IPS-15b (cell line): ENCODE results near the gene KLHL22.

ENCODE experiments used
- H3K27me3 ChIP-seq: one replicate; pipeline ENCODE4 v1.6.1; 2013; ENCODE audit warnings: low read length; ENCODE audit not compliant: control insufficient read depth, insufficient read depth
- H3K36me3 ChIP-seq: one replicate; pipeline ENCODE4 v1.6.1; 2013; ENCODE audit warnings: low read length; ENCODE audit not compliant: control insufficient read depth, insufficient read depth
- H3K4me1 ChIP-seq: one replicate; pipeline ENCODE4 v1.6.1; 2013; ENCODE audit warnings: mild to moderate bottlenecking, low read length; ENCODE audit not compliant: control insufficient read depth, insufficient read depth
- H3K4me3 ChIP-seq: one replicate; pipeline ENCODE4 v1.5.1; 2013; ENCODE audit warnings: low read depth, low read length
- H3K9ac ChIP-seq: one replicate; pipeline ENCODE4 v1.6.1; 2013; ENCODE audit warnings: low read depth, mild to moderate bottlenecking, low read length
- H3K9me3 ChIP-seq: one replicate; pipeline ENCODE4 v1.6.1; 2013; ENCODE audit warnings: mild to moderate bottlenecking, low read length; ENCODE audit not compliant: control insufficient read depth, insufficient read depth

The KLHL22 gene

DNA sequence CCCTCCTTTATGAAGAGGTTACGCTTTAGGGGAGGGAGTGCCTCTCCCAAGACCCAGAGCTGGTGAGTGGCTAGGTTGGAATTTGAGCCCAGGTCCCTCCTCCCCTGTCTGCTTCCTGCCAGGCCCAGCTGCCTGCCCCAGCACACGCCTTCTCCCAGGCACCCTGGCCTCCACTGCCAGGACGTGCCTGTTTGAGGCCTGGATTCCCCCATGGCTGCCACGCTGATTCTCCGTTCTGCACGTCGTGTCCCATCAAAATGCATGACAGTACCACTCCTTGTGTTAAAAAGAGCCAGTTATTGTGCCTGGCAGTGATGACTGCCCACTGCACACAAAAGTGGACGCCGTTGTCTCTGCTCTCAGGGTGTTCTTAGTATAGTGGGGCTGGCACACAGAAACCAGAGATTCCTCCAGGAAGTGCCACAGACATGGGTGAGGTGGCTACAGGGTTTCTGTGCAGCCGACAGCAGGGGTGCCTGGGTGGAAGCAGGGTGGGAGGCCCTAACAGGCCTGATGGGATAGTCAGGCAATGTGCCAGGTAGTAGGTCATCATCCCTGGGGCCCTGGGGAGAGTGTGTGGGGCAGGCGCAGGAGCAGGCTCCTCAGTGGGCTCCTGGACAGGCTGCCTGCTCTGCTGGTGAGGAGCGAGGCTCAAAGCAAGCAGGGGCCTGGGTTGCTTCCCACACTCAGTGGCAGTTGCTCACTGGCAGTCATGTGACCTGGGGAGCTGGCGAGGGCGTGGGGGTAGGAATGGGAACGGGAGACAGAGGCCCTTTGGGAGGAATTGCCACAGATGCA is 36.0 kb upstream of the KLHL22 start:
- Histone ChIP-seq H3K9ac (no peak overlapping the region), H3K4me1 (no peaks in the 10 kb centered on the region)

DNA sequence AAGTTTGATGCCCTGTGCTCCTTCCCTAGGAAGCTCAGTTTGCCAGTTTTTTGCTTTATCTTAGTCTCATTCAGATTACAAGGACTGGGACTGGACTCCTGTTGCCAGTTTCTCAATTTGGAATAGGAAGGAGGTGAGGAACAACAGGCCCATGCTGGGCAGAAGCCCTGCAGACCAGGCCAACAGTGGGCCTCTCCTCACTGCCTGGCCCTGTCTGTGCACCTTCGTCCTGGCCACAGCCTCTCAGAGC is 35.5 kb upstream of the KLHL22 start:
- peaks cover 11% of the 10 kb centered on the region for H3K36me3 ChIP-seq
- H3K9me3 ChIP-seq, result peaks cover 3% of the 10 kb centered on the region
- no peaks in the 10 kb centered on the region for H3K4me1 ChIP-seq
- H3K9ac ChIP-seq, result no peak overlapping the region
- no peak overlapping the region for H3K4me3 ChIP-seq
- no peaks in the 10 kb centered on the region for H3K27me3 ChIP-seq

More for the DNA sequence above, 36.0 kb upstream of the KLHL22 start:
- H3K27me3 ChIP-seq, result no peaks in the 10 kb centered on the region
- H3K4me3 ChIP-seq, result no peak overlapping the region
- H3K9me3 ChIP-seq, result peaks cover 3% of the 10 kb centered on the region
- H3K36me3 ChIP-seq, result peaks cover 11% of the 10 kb centered on the region

DNA sequence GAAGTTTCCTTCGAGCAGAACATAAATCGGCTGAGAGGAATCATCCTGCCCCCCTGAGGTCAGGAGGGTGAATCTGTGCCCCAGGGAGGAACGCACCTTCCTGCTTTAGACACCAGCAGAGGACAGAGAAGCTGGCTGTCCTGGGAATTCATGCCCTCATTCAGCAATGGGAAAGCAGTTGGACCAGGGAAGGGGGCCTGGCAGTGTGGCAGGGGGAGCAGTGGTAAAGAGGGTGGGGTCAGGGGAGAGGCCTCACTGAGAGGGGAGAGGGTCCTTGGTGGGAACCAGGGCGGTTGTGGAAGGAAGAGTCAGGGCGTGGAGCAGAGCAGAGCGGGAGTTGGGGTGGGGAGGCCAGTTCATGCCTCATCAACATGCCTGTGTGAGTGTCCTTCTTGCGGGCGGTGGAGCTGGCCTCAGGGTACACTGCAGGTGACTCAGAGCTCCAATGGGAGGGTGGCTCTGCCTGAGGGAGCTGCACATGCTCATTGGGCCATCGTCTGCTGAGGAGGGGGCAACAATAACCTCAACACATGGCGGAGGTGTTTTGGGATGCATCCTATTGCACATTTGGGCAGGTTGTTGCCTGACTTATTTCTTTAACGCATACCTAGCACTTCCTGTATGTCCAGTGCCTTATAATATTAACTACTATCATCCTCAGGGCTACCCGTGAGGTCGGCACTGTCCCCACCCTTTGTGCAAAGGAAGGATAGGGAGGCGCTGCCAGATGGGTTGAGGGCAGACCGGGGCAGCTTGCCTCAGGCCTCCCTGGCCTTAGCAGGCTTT is 35.0 kb upstream of the KLHL22 start:
- no peaks in the 10 kb centered on the region for H3K4me1 ChIP-seq
- H3K27me3 ChIP-seq, result no peaks in the 10 kb centered on the region
- H3K36me3 ChIP-seq, result peaks cover 11% of the 10 kb centered on the region
- H3K9ac ChIP-seq, result no peak overlapping the region
- peaks cover 3% of the 10 kb centered on the region for H3K9me3 ChIP-seq
- H3K4me3 ChIP-seq, result no peak overlapping the region

DNA sequence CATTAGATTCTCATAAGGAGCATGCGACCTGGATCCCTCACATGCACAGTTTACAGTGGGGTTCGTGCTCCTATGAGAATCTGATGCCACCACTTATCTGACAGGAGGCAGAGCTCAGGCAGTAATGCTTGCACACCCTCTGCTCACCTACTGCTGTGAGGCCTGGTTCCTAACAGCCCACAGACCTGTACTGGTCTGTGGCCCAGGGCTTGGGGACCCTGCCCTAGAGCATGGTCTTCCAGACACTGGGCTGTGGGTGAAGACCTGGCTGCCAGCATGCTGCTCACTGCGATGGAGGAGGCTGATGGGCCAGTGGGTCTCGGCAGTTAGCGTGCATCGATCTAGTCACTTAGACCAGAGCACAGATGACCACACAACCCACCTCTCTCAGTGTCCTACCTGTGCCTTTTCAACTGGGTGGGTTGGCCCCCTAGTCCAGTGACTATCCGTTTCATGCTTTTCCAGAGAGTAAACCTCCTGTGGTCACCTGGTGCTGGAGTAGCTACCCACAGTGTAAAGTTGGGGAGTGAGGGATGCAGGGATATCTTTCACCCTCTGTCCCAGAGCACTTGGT is 32.9 kb upstream of the KLHL22 start:
- Histone ChIP-seq H3K9ac (no peak overlapping the region), H3K27me3 (no peaks in the 10 kb centered on the region), H3K4me3 (no peak overlapping the region), H3K4me1 (no peaks in the 10 kb centered on the region), H3K36me3 (peaks cover 11% of the 10 kb centered on the region), H3K9me3 (peaks cover 3% of the 10 kb centered on the region)

DNA sequence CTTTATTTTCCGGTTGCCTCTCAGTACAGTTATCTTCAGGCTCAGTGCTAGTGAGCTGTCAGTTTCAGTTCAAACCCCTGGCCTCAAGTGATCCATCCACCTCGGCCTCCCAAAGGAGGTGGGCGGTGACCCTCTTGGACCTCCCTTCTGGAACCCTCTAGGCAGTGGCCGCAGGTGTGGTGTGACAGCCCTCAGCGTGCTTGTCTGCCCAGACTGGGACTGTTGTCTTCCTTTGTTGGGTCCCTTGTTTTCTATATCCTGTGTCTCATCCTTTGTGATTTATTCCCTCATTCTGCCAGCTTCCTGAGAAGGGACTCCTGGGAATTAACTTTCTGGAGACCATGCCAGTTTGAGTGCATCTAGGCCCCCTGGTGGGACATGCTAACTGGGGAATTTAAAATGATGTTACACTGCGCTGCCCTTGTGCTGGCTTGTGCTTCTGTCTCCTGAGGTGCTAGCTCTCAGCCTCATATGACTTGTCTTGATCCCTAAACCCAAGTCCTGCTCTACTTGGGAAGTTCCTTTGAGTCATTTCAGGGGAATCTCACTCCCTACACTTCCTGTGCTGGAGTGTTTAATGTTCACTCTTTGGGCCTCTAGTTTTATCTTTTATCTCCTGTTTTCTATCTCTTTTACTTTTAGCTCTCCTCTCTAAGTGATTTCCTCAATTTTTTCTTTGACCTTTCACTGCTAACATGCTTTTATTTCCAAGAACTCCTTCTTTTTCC is 31.2 kb upstream of the KLHL22 start:
- no peaks in the 10 kb centered on the region for H3K4me1 ChIP-seq

DNA sequence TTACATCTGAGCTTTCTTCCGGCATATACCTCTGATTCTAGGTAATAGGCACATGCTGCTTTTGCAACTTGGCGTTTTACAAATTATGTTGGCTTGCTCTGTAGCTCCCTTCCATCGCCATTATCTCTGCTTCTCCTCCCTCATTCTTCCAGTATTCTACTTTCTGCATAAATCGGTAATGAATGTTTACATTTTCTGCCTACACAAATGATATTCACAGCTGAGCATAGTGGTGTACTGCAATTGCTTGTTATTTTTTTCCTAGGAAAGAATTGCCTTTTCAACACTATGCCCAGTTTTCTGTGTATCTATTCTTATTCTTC is 30.7 kb upstream of the KLHL22 start:
- Histone ChIP-seq H3K4me1 (no peaks in the 10 kb centered on the region), H3K9me3 (peaks cover 3% of the 10 kb centered on the region), H3K4me3 (no peak overlapping the region), H3K27me3 (no peaks in the 10 kb centered on the region), H3K9ac (no peak overlapping the region), H3K36me3 (peaks cover 8% of the 10 kb centered on the region)

More for the DNA sequence above, 31.2 kb upstream of the KLHL22 start:
- Histone ChIP-seq H3K4me3 (no peak overlapping the region), H3K9me3 (peaks cover 3% of the 10 kb centered on the region), H3K9ac (no peak overlapping the region), H3K27me3 (no peaks in the 10 kb centered on the region), H3K36me3 (peaks cover 11% of the 10 kb centered on the region)

DNA sequence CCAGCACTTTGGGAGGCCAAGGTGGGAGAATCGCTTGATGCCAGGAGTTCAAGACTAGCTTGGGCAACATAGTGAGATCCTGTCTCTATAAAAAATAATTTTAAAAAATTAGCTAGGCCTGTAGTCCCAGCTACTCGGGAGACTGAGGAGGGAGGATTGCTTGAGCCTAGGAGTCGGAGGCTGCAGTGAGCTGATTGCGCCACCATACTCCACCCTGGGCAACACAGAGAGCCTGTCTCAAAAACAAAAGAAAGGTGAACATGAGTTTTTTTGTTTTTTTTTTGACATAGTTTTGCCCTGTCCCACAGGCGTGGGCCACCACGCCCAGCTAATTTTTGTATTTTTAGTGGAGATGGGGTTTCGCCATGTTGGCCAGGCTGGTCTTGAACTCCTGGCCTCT is 29.5 kb upstream of the KLHL22 start:
- no peaks in the 10 kb centered on the region for H3K4me1 ChIP-seq
- no peak overlapping the region for H3K9ac ChIP-seq
- H3K36me3 ChIP-seq, result peaks cover 13% of the 10 kb centered on the region
- H3K4me3 ChIP-seq, result no peak overlapping the region
- H3K27me3 ChIP-seq, result no peaks in the 10 kb centered on the region
- peaks cover 3% of the 10 kb centered on the region for H3K9me3 ChIP-seq

DNA sequence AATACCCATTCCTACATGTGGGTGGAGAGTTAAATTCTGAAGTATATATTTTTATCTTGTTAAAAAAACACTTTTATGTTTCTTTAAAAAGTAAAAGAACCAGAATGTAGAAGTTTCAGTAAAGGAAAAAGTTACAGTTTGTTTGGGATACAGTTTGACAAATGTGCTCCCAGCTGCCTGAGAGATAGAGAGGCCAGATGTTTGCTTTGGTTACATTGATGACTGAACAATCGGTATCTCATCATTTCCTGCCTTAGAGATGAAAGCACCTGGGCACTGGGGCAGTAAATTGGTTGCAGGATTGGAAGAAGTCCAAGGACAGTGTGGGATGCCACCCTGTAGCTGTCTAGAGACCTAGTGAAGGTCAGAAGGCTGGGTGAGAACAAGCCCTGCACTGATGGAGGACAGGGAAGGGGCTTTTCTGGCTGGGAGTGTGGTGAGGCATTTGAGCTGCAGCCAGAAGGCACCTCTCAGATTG is 28.4 kb upstream of the KLHL22 start:
- H3K36me3 ChIP-seq, result peaks cover 16% of the 10 kb centered on the region
- H3K27me3 ChIP-seq, result no peaks in the 10 kb centered on the region
- no peak overlapping the region for H3K9ac ChIP-seq
- peaks cover 3% of the 10 kb centered on the region for H3K9me3 ChIP-seq
- no peaks in the 10 kb centered on the region for H3K4me1 ChIP-seq
- H3K4me3 ChIP-seq, result no peak overlapping the region

DNA sequence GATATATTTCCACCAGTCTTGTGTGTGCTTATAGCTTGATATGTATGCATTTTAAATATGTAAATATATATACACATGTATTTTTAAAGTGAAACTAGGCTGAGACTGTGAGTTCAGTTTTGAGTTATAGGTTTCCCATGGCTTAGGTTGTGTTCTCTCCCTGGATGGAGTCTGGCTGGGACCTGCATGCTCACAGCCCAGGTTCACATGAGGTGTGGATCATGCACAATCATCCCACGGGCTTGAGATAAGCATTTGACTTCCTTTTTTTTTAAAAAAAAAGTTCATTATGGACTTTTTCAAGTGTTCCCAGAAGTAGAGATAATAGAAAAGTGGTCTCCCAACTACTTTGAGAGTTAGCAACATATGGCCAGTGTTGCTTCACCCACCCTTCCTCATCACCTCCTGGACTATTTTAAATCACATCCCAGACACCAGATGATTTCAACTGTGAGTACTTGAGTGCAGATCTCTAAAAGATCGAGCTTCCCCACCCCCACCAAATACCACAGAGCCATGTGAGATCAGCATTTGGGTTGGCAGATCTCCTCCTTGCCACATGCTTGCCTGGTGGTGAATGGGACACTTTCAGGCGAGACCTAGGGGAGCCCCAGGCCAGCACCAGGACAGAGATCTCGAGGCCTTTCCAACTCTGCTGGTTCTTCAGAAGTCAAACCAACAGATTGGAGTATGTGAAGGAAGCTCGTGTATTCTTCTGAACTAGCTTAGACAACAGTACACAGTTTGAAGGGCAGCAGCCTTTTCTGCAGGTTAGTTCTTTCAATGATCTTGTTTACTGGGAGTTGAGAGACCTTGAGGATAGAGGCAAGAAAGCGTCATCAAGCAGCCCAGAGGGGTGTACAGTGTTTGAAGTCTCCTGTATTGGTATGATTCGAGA is 27.7 kb upstream of the KLHL22 start:
- Histone ChIP-seq H3K4me1 (no peaks in the 10 kb centered on the region), H3K36me3 (peaks cover 14% of the 10 kb centered on the region), H3K27me3 (no peaks in the 10 kb centered on the region), H3K4me3 (no peak overlapping the region), H3K9me3 (peaks cover 3% of the 10 kb centered on the region), H3K9ac (no peak overlapping the region)

DNA sequence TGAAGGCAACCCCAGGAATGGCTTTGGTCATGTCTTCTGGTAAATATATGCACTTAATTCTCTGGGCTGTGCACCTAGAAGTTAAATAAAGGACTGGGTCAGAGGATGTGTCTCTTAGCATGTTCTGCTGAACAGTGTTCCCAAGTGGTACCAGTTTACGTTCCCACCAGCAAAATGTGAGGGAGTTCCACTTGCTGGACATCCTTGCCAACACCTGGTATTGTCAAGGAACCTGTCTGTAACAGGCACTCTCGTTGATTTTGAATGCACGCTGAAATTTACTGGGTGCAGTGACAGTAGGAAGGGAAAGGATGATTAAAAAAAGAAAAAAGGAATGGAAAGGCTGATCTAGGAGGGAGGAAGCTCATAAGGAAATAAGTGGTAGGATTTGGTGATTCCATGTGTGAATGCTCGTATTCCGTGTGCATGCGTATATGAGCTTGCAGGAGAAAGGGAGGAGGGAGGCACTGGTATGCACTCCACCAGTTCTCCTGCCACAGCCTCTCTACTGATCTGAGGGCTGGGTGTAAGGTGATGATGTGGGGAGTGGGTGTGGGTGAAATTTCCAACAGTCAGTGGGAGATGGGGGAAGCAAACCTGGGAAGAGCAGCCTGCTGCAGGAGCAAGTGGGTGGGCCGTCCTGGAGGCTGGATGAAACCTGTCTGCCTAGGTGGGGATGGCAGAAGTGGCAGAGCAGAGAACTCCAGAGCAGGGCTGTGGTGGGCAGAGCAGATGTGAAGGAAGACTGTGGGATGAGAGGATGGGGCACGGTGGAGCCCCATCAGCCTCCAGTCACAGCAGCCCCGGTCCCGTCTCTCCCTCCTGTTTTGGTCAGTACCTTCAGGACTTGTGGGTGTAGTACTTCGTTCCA is 26.8 kb upstream of the KLHL22 start:
- no peaks in the 10 kb centered on the region for H3K27me3 ChIP-seq
- H3K9ac ChIP-seq, result no peak overlapping the region
- H3K4me3 ChIP-seq, result no peak overlapping the region
- H3K36me3 ChIP-seq, result peaks cover 8% of the 10 kb centered on the region
- H3K4me1 ChIP-seq, result no peaks in the 10 kb centered on the region
- H3K9me3 ChIP-seq, result no peaks in the 10 kb centered on the region
